Smooth muscle cell (in vitro differentiated cells): Measurements from ENCODE around the gene CD81. TPM values are rescaled to one million over a fixed set of nuclear protein-coding genes. Genes with fewer than 3 reads are reported as not detected.

Source experiments
- DNase-seq: peaks from one replicate; lab custom pipeline; 2025; ENCODE audit not compliant: unreplicated experiment; lab: John Stamatoyannopoulos, UW
- H2AFZ ChIP-seq: fragments of 200-600 bp; sonication (generic); 2 replicates; pipeline ENCODE4 v1.6.0; 2016; ENCODE audit warnings: antibody characterized with exemption, low read depth, mild to moderate bottlenecking
- H3F3A ChIP-seq: fragments of 200-600 bp; sonication (generic); 2 replicates; pipeline ENCODE4 v1.6.0; 2017; ENCODE audit warnings: antibody characterized with exemption, low read depth
- H3K27ac ChIP-seq: fragments of 200-600 bp; sonication (generic); 2 replicates; pipeline ENCODE4 v1.5.1; 2016; ENCODE audit warnings: low read depth, mild to moderate bottlenecking
- H3K27me3 ChIP-seq: fragments of 200-600 bp; sonication (generic); 2 replicates; pipeline ENCODE4 v1.6.1; 2016; ENCODE audit warnings: low read depth, mild to moderate bottlenecking
- H3K36me3 ChIP-seq: fragments of 200-600 bp; sonication (generic); 2 replicates; pipeline ENCODE4 v1.5.1; 2016; ENCODE audit warnings: low read depth
- H3K4me1 ChIP-seq: fragments of 200-600 bp; sonication (generic); 2 replicates; pipeline ENCODE4 v1.5.1; 2016; ENCODE audit warnings: low read depth
- H3K4me2 ChIP-seq: fragments of 200-600 bp; sonication (generic); 2 replicates; pipeline ENCODE4 v1.6.0; 2016; ENCODE audit warnings: mild to moderate bottlenecking
- H3K4me3 ChIP-seq: fragments of 200-600 bp; sonication (generic); 2 replicates; pipeline ENCODE4 v1.5.1; 2016; ENCODE audit warnings: mild to moderate bottlenecking
- H3K79me2 ChIP-seq: fragments of 200-600 bp; sonication (generic); 2 replicates; pipeline ENCODE4 v1.6.0; 2016; ENCODE audit warnings: low read depth, mild to moderate bottlenecking
- H3K9ac ChIP-seq: fragments of 200-600 bp; sonication (generic); 2 replicates; pipeline ENCODE4 v1.6.0; 2016; ENCODE audit warnings: low read depth
- H3K9me3 ChIP-seq: fragments of 200-600 bp; sonication (generic); replicated peaks from 2 replicates; pipeline ENCODE4 v1.5.1; 2016; ENCODE audit warnings: low read depth
- H4K20me1 ChIP-seq: fragments of 200-600 bp; sonication (generic); 2 replicates; pipeline ENCODE4 v1.6.0; 2016; ENCODE audit warnings: low read depth
- CTCF ChIP-seq: fragments of 200-600 bp; sonication (generic); IDR thresholded peaks from 2 replicates; pipeline ENCODE4 v1.5.1; 2017; ENCODE audit warnings: borderline replicate concordance, mild to moderate bottlenecking, antibody characterized with exemption; ENCODE audit not compliant: insufficient read depth, poor library complexity, severe bottlenecking
- WGBS: methylation state at CpG from one replicate; pipeline ENCODE4 v1.1.7; 2016; ENCODE audit warnings: low lambda C conversion rate; 5-methylcytosine and 5-hydroxymethylcytosine counted together
- polyA plus RNA-seq: library from polyadenylated mRNA; unstranded; fragments of >200 nt; fragmentation: Nextera tagmentation; extraction: Ambion mirVana; gene quantifications from 2 replicates; pipeline ENCODE4 v1.2.1, GENCODE V29; 2016
- total RNA-seq: library from RNA; depleted of rRNA; stranded (reverse); fragments of >200 nt; gene quantifications from 2 replicates; pipeline ENCODE4 v1.2.3, GENCODE V29; 2014

Gene CD81
- total and polyA plus RNA-seq, 2 experiments from 2014 or later: 191 to 519 TPM

- H3F3A ChIP-seq: no peaks in the 10 kb centered on the region
- TF ChIP-seq CTCF: no peak
- H3K79me2 ChIP-seq: no peaks in the 10 kb centered on the region
- 86% methylated on average over 22 of the region's 22 CpGs for WGBS
- no peak overlapping the region for H3K9ac ChIP-seq
- no peaks in the 10 kb centered on the region for H3K36me3 ChIP-seq
- no peak overlapping the region for H2AFZ ChIP-seq
- no peak for DNase-seq
- no peak overlapping the region for H3K4me2 ChIP-seq
- H3K4me3 ChIP-seq: no peak overlapping the region
- no peak overlapping the region for H3K27ac ChIP-seq
- H4K20me1 ChIP-seq: no peaks in the 10 kb centered on the region
- H3K4me1 ChIP-seq: no peaks in the 10 kb centered on the region
- H3K27me3 ChIP-seq: peaks cover 20% of the 10 kb centered on the region
- H3K9me3 ChIP-seq: no peaks in the 10 kb centered on the region
Measured at GRCh38 chr11:2433106-2433925, 56.2 kb downstream of the CD81 start.

DNA sequence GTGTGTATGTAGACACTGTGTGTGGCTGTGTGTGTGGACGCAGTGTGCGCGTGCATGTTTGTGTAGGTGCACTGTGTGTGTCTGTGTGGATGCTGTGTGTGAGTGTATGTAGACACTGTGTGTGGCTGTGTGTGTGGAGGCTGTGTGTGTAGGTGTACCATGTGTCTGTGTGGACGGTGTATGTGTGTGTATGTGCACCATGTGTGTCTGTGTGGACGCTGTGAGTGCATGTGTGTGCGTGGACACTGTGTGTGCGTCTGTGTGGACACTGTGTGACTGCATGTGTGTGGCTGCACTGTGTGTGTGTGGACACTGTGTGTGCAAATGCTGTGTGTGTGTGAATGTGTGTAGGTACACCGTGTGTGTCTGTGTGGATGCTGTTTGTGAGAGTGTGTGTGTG, 56.9 kb downstream of the CD81 start:
- 94% methylated on average over 8 of the region's 8 CpGs for WGBS
- H3K9ac ChIP-seq: no peak overlapping the region
- no peaks in the 10 kb centered on the region for H3K79me2 ChIP-seq
- no peaks in the 10 kb centered on the region for H3K36me3 ChIP-seq
- H3K4me2 ChIP-seq: no peak overlapping the region
- H3K4me1 ChIP-seq: no peaks in the 10 kb centered on the region
- H2AFZ ChIP-seq: no peak overlapping the region
- no peaks in the 10 kb centered on the region for H4K20me1 ChIP-seq
- no peak overlapping the region for H3K27ac ChIP-seq
- H3F3A ChIP-seq: no peaks in the 10 kb centered on the region
- no peaks in the 10 kb centered on the region for H3K9me3 ChIP-seq
- no peak for TF ChIP-seq CTCF
- no peak for DNase-seq
- H3K27me3 ChIP-seq: peaks cover 26% of the 10 kb centered on the region
- no peak overlapping the region for H3K4me3 ChIP-seq

- Histone ChIP-seq H3K27ac (no peak overlapping the region), H3K4me2 (no peak overlapping the region), H3F3A (no peaks in the 10 kb centered on the region), H3K9me3 (no peaks in the 10 kb centered on the region), H3K4me1 (no peaks in the 10 kb centered on the region), H4K20me1 (no peaks in the 10 kb centered on the region), H3K36me3 (no peaks in the 10 kb centered on the region), H3K9ac (no peak overlapping the region), H3K79me2 (no peaks in the 10 kb centered on the region), H3K27me3 (peaks cover 32% of the 10 kb centered on the region), H3K4me3 (no peak overlapping the region), H2AFZ (no peak overlapping the region)
- no peak for TF ChIP-seq CTCF
- WGBS: 93% methylated on average over 11 of the region's 11 CpGs
- no peak for DNase-seq
Measured at GRCh38 chr11:2434506-2435255, 57.6 kb downstream of the CD81 start.
